BE2C (cell line): Measurements from ENCODE around the gene IL1RN.

Experiments used
- DNase-seq: peaks from one replicate; pipeline ENCODE4 v3.0.0-alpha.2; 2020
- H3K27me3 ChIP-seq: fragments of 250-450 bp; sonication (Bioruptor Pico); 2 replicates; pipeline ENCODE4 v1.5.1; 2020; ENCODE audit warnings: mild to moderate bottlenecking
- H3K36me3 ChIP-seq: fragments of 250-450 bp; sonication (Bioruptor Pico); 2 replicates; pipeline ENCODE4 v1.5.1; 2020; ENCODE audit warnings: mild to moderate bottlenecking
- H3K4me1 ChIP-seq: fragments of 250-450 bp; sonication (Bioruptor Pico); 2 replicates; pipeline ENCODE4 v1.5.1; 2020
- H3K4me3 ChIP-seq: 2 replicates; pipeline ENCODE4 v1.5.1; 2011; ENCODE audit warnings: low read depth, low read length
- H3K9me3 ChIP-seq: fragments of 250-450 bp; sonication (Bioruptor Pico); 2 replicates; pipeline ENCODE4 v1.5.1; 2020
- TF ChIP-seq, protein P1 (sequence below): IDR thresholded peaks from 2 replicates; pipeline ENCODE4 v1.5.1; 2012; ENCODE audit warnings: mild to moderate bottlenecking, low read depth, low read length

The IL1RN gene

DNA sequence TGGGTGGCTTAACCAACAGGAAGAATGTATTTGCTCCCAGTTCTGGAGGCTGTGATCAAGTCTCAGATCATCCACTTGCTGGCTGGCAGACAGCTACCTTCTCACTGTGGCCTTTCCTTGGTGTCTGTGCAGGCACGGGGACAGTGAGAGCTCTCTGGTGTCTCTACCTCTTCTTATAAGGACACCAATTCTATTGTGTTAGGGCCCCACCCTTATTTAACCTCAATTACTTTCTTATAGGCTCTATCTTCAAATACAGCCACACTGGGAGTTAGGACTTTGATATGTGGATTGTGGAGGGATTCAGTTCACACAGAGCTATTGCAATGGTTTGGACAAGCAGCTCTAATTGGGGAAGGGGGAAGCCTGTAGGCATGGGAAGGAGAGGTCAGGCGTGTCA lies 25.3 kb upstream of the IL1RN start:
- no peaks in the 10 kb centered on the region for H3K27me3 ChIP-seq
- H3K36me3 ChIP-seq: no peaks in the 10 kb centered on the region
- no peak for DNase-seq
- H3K4me1 ChIP-seq: no peaks in the 10 kb centered on the region
- H3K9me3 ChIP-seq: no peaks in the 10 kb centered on the region
- TF ChIP-seq, protein P1, sequence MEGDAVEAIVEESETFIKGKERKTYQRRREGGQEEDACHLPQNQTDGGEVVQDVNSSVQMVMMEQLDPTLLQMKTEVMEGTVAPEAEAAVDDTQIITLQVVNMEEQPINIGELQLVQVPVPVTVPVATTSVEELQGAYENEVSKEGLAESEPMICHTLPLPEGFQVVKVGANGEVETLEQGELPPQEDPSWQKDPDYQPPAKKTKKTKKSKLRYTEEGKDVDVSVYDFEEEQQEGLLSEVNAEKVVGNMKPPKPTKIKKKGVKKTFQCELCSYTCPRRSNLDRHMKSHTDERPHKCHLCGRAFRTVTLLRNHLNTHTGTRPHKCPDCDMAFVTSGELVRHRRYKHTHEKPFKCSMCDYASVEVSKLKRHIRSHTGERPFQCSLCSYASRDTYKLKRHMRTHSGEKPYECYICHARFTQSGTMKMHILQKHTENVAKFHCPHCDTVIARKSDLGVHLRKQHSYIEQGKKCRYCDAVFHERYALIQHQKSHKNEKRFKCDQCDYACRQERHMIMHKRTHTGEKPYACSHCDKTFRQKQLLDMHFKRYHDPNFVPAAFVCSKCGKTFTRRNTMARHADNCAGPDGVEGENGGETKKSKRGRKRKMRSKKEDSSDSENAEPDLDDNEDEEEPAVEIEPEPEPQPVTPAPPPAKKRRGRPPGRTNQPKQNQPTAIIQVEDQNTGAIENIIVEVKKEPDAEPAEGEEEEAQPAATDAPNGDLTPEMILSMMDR: no peak
- no peak overlapping the region for H3K4me3 ChIP-seq

DNA sequence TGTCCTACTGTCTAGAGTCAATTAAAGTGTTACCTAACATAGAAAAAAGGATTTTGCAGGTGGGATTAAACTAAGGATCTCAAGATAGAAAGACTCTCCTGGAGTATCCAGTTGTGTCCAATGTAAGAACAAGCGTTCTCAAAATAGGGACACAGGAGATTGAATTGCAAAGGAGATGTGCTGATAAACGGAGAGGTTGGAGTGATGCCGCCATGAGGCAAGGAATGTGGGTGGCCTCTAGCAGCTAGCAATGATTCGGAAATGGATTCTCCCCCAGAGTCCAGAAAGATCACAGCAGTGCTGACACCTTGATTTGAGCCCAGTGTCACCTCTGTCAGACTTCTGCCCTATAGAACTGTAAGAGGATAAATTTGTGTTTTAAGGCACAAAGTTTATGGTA lies 24.1 kb upstream of the IL1RN start:
- Histone ChIP-seq H3K27me3 (no peaks in the 10 kb centered on the region), H3K9me3 (no peaks in the 10 kb centered on the region), H3K4me1 (no peaks in the 10 kb centered on the region), H3K4me3 (no peak overlapping the region), H3K36me3 (no peaks in the 10 kb centered on the region)
- no peak for DNase-seq
- TF ChIP-seq, protein P1: no peak

DNA sequence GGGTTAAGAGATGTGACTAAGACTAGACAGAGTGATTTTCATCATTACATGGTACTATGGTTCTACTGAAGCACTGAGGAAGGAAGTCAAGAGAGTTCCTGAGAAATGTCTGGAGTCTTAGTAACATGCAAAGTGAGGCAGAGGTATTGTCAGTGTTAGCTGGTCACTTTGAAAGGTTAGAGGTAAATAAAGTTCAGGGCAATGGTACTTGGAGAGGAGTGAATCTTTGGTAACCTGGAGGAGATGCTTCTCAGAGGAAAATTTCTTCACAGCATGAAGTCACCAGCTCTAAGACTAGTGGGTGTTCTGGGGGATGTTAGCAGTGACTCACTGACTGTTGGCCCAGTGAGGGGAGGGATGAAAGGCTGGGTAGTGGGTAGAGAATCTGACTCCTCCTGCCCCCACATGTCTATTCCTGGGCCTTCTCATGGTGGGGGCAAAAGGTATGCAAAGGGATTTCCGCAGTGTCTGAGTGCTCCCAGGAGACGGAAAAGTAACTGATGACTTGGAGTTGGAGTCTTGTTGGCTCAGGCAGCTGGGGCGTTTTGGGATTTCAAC lies 23.3 kb upstream of the IL1RN start:
- TF ChIP-seq, protein P1: no peak
- Histone ChIP-seq H3K4me1 (no peaks in the 10 kb centered on the region), H3K27me3 (no peaks in the 10 kb centered on the region), H3K4me3 (no peak overlapping the region), H3K36me3 (no peaks in the 10 kb centered on the region), H3K9me3 (no peaks in the 10 kb centered on the region)
- no peak for DNase-seq

DNA sequence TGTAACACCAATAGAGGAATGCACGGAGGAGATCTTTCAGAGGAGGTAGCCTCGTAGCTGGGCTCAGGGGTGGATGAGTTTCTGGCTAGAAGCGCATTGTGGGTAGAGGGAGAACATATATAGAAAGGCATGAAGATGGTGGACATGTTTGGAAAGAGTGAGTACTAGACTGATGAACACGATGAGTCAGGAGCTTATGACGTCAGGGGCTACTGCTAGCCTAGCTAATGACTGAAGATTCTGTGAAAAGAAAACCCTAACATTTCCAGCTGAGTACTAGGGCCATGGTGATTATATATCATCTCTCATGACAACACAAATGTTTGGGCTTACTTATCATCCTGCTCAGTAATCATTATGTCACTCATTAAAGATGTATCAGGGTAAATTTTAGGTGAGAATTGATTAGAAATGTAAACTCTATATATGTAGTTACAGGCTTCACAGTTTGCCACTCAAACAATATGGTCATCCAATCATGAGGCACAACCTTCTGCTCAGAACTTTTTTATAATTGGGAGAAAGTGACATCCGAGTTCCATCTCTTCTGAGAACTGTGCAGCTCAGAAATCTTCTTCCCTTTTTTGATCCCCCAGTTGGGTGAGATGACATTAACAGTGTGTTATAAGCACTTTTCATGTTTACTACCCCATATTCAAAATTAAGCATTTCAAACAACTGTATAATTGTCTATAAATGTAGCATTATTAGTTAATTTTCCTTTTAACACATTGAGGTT lies 22.2 kb upstream of the IL1RN start:
- TF ChIP-seq, protein P1: no peak
- H3K36me3 ChIP-seq: no peaks in the 10 kb centered on the region
- no peak for DNase-seq

DNA sequence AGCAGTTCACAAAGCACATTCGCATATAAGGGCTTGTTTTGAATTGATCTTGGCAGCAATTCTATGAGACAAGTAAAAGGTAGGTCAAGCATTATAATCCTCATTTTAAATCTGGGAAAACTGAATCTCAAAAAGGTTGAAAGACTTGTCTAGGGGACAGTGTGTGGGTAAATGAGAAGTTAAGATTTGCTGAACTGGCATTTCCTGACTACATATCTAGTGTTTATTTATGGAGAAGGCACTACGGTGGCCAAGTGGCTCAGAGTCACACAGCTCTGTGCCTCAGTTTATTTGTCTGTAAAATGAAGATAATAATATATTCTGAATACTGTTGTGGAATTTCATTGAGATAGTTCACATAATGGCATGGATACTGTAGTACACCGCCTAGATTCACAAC lies 16.3 kb upstream of the IL1RN start:
- no peaks in the 10 kb centered on the region for H3K9me3 ChIP-seq
- no peak overlapping the region for H3K4me3 ChIP-seq
- no peak for DNase-seq
- H3K36me3 ChIP-seq: no peaks in the 10 kb centered on the region
- no peaks in the 10 kb centered on the region for H3K27me3 ChIP-seq
- TF ChIP-seq, protein P1: no peak
- H3K4me1 ChIP-seq: no peaks in the 10 kb centered on the region

More for the DNA sequence above, 22.2 kb upstream of the IL1RN start:
- H3K27me3 ChIP-seq: no peaks in the 10 kb centered on the region
- H3K9me3 ChIP-seq: no peaks in the 10 kb centered on the region
- H3K4me1 ChIP-seq: no peaks in the 10 kb centered on the region
- no peak overlapping the region for H3K4me3 ChIP-seq

DNA sequence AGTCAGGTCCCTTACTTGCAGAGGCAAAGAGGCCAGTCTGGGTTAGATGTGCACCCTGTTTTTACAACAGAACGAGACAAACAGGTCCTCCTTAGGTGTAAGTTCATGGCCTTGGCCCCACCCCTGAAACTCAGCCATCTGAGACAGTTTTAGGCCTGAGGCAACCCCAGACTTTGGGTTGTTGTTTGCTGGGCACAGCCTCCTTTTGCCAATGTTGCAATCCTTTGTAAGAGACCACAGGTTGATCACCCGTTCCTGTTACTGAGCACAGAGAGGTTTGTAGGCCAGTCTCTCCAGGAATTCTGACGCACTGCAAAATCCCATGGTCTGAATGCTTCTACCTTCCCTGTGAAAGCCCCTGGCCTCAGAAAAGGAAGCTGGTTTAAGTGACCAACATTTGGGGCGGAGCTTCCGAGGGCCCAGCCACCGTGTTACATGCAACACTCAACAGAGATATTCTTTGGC lies 15.5 kb upstream of the IL1RN start:
- Histone ChIP-seq H3K4me1 (no peaks in the 10 kb centered on the region), H3K27me3 (no peaks in the 10 kb centered on the region)

More for the DNA sequence above, 15.5 kb upstream of the IL1RN start:
- DNase-seq: no peak
- Histone ChIP-seq H3K4me3 (no peak overlapping the region), H3K9me3 (no peaks in the 10 kb centered on the region), H3K36me3 (no peaks in the 10 kb centered on the region)
- TF ChIP-seq, protein P1: no peak
